T-helper 1 cell treated with Interleukin-12 subunit alpha and Interleukin-12 subunit beta and Interleukin-4 antibody, amounts not matched to agents 30 ng/mL and 1 ng/mL, for 36 hours (primary cell): ENCODE data around the gene NOTCH4. TPM values are rescaled to one million over a fixed set of nuclear protein-coding genes. Genes with fewer than 3 reads are reported as not detected.

Experiments used
- intact Hi-C: fragments of 100-400 bp; cut with micrococcal nuclease; formaldehyde crosslinking; loops from one replicate; pipeline ENCODE4 v1.15.1; 2024
- total RNA-seq: library from RNA; stranded (reverse); gene quantifications from 2 replicates; pipeline ENCODE4 v1.2.3, GENCODE V29; 2022

The NOTCH4 gene
- total RNA-seq, 1 donor from 2014 or later, result 0.25 TPM

DNA sequence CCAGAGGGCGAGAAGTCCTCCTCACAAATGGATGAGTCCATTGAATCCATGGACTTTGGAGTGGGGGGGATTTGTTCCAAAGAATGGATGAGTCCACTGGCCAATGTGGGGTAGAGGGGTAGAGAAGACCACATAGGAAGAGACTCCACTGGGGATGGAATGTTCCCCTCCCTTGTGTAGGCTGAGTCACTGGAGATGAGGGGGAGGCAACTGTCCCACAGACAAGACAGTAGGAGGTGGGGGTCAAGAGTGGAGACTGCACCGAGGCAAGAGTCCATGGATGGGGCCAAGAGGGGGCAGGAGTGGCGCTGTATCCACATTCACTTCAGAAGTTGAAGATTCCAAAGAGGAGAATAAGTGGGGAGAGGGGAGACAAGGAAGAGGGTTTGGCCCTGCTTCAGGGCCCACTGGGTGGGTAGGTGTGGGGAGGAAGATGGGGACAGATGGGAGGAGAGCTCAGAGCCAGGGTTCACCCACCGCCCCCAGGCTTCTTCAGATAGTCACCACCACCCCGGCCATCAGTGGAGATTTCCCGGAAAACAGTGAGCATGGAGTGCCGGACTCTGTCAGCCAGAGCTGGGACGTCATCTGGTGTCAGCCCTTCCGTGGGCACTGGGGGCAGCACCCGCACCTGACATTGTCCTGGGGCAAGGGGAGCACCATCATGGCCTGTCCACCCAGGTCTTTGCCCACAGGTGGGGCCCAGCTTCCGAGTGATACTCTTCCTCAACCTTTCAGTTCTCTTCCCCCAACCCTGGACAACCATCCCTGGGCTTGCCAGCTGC is 54.9 kb downstream of the NOTCH4 start:
- intact Hi-C loops, result no loop called here

DNA sequence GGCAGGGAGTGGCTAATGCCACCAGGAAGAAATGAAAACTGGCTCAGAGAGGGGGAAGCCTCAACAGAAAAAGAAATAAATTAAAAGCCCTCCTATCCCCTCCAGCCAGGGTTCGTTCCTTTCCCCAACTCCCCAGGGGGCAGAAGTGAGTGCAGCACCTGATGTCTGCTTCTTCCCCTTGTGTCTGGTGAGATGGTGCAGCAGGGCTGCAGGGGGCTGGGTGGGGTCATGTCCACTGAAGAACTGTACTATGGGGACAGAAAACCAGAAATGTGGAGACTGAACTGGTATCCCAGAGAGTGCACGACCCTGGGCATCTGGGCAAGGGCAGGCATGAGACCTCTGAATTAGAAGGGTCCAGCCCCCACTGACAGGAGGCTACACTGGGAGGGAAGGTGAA is 55.5 kb downstream of the NOTCH4 start:
- intact Hi-C loops, result no loop called here

DNA sequence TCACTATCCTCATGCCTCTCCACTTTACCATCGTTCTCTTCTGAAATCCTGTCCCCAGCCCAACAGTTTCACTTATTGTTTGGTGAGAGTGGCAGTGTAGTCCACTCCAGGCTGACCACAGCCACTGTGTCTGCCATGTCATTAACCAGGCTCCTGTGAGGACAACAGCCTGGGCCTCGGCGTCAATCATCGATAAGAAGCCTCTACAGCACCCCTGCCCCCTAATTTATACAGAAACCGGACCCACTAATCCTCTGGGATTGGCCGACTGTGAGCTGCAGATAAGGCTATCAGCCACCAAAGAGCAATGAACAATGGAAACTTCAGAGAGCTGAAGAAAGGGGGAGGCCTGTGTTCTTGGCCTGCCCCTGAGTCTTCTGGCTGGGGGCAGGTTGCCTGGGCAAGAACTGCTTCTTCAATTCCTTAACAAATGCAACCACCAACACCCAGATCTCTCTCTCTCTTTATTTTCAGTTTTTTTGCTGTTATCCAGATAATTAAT is 56.1 kb downstream of the NOTCH4 start:
- intact Hi-C loops, result no loop called here

DNA sequence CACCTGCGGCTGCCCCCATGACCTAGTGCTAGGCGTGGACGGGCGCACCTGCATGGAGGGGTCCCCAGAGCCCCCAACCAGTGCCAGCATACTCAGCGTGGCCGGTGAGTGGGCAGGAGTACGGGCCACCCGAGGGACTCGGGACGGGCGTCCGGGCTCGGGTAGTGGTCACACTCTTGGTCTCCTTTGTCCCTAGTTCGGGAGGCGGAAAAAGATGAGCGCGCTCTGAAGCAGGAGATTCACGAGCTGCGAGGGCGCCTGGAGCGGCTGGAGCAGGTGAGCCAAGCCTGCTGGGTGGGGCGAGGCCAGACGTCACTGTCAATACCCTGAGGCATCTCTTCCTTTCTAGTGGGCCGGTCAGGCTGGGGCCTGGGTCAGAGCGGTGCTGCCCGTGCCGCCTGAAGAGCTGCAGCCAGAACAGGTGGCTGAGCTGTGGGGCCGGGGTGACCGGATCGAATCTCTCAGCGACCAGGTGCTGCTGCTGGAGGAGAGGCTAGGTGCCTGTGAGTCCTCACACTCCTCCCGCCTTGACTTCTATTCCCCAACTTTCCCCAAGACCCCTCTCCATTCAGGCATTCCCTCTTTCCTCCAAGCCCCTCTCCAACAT is 56.6 kb downstream of the NOTCH4 start:
- intact Hi-C loops, result no loop called here

DNA sequence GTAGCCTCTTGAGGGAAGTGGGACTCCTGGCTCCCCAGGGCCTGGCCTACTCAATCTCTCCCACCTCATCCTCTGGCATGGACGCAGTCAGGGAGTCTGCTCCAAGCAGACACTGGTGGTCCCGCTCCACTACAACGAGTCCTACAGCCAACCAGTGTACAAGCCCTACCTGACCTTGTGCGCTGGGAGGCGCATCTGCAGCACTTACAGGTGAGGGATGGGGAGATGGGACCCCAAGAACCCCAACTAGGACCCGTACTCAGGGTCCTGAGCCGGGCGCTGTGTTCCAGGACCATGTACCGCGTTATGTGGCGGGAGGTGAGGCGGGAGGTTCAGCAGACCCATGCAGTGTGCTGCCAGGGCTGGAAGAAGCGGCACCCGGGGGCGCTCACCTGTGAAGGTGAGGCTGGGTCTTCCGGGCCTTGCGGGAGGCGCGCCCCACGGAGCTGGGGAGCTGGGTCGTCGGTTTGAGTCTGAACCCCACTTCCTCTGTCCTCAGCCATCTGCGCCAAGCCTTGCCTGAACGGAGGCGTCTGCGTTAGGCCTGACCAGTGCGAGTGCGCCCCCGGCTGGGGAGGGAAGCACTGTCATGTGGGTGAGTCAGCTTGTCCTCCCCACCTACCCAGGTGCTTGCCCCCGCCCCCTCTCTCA is 57.3 kb downstream of the NOTCH4 start:
- intact Hi-C loops, result no loop called here

DNA sequence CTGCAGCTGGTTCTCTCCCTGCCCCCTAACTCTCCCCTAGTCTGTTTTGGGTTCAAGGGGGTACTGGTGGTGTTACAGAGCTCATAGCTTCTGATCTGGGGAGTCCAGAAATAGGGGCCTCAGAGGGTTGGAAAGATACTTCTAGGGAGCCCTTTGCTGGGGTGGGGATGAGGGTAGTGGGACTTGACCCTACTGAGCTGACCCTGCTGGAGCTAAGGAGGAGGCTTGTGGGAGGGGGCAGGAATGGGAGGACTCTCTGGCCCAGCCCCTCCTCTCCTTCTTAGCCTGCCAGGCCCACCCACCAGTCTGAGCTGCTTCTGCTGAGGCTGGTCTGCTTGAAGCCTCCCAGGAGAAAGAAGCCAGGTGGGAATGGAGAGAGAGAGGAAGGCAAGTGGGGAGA is 59.6 kb downstream of the NOTCH4 start, which contains the start of gene EGFL8:
EGFL8 (plus strand) TSS at position 301 of the 400 bp plus-strand sequence. CDS start 1,571 bp downstream, outside the sequence.
- intact Hi-C loops, result no loop called here

DNA sequence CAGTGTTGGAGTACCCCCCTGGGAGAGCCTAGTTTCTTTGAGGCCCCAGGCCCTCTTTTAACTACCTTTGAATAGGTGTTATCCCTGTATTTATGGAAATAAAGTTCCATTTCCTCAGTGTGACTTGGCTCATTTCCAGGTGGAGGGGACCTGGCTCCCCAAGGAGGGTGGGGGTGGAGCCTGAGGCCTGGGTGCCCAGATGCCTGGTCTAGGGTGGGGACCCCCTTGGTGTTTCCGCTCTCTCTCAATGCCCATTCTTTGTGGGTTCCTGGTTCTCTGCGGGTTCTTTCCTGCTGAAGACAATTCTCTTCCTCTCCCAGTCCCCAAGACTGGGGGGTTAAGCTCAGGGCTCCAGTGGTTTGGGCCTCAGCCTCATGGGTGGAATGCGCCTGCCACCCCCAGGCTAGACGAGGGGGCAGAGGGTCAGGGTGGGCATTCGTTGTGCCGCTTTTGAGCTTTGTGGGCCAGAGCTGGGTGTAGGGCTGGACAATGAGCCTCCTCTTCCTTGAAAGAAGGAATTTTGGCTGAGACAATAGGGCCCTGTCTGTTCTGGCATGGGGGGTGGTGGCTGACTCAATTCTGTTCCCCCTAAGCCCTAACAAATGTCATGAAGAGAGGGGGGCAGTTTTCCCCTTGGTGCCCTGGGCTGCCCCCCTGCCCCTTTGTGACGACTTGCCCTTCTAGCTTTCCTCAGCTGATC is 60.2 kb downstream of the NOTCH4 start:
- intact Hi-C loops, result no loop called here

DNA sequence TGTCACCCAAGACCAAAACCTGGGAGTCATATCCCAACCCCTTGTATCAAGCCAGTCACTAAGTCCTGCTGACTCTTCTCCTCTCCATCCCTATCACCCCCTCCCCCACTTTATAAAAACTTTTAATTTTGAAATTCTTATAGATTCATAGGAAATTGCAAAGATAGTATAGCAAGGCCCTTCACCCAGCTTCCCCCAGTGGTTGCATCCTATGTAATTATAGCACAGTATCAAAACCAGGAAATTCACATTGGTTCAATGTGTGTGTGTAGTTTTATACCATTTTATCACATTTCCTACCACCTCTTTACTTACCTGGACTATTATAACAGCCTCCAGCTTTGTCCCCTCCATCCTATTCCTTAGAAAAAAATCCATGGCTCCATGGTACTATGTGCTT is 65.8 kb downstream of the NOTCH4 start:
- intact Hi-C loops, result no loop called here

DNA sequence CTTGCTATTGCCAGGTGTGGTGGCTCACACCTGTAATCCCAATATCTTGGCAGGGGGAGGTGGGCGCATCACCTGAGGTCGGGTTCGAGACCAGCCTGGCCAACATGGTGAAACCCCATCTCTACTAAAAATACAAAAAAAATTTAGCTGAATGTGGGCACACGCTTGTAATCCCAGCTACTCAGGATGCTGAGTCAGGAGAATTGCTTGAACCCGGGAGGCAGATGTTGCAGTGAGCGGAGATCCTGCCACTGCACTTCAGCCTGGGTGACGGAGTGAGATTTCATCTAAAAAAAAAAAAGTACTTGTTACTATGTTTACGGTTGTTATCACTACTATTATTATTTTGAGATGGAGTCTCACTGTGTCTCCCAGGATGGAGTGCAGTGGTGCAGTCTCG is 67.0 kb downstream of the NOTCH4 start:
- intact Hi-C loops, result no loop called here

DNA sequence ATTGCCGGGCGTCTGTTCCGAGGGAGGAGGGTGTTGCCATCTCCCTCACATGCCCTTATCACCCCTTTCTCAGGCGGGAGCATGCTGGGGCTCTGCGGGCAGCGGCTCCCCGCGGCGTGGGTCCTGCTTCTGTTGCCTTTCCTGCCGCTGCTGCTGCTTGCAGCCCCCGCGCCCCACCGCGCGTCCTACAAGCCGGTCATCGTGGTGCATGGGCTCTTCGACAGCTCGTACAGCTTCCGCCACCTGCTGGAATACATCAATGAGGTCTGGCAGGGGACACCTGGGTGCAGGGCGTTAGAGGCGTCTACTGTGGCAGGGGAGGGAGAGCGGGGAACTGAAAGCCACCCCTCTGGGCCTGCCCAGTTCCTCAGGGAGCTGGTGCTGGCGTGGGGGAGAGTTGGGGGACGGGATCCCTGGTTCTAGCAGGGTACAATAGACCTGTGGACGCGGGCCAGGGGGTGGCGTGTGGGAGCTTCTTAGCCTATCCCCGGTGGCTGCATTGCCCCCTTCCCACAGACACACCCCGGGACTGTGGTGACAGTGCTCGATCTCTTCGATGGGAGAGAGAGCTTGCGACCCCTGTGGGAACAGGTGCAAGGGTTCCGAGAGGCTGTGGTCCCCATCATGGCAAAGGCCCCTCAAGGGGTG is 69.2 kb downstream of the NOTCH4 start:
- intact Hi-C loops, result loop anchor here (1.0 kb wide), 6 partner anchors 24 to 106 kb away; partner anchors contain the start of genes FKBPL and RNF5

DNA sequence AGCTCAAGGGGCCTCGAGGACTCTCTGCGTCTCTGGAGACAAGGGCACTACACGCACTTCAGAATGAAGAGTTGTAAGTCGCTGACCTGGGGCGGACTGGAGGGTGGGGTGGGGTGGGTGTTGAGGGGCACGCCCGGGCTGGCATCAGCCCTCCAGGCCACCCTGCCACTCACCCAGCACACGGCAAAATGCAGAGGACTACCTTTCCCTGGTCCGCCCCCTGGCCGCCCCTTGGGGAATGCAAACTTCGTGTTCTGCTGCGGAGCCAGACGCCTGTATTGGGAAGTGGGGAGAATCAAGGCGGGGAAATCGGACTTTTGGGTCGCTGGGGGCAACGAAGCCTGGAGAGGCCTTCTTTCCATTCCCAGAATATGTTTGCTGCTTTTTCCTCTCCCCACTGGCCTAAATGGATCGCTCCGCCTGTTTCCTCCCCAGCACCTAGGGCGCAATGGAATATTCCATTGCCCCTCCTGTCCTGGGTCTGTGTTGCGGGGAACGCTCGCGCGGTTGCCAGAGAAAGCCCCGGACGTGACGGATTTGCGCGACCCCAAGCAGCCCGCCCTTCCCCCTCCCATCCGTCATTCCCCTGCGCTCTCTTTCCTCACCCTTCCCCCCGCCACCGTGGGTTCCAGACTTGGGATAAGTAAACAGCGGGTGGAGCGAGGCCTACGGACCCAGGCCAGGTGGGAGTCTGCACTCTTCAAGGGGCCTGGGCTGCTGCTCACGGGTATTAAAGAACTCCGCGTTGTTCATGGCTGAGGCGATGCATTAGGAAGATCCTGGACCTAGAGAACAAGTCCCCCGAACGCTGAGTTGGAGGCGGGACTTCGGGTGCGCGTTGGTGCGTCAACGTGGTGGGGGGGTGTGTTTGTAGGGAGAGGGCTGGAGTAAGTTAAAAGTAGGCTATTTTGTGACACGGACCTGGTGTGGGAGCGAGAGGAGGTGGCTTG is 70.0 kb downstream of the NOTCH4 start, which contains the start of gene PPT2:
PPT2 (plus strand) TSS at position 578 of the 950 bp plus-strand sequence. CDS start 454 bp downstream, outside the sequence.
- intact Hi-C loops, result loop anchor here (1.0 kb wide), 6 partner anchors 24 to 106 kb away; partner anchors contain the start of genes FKBPL and RNF5

DNA sequence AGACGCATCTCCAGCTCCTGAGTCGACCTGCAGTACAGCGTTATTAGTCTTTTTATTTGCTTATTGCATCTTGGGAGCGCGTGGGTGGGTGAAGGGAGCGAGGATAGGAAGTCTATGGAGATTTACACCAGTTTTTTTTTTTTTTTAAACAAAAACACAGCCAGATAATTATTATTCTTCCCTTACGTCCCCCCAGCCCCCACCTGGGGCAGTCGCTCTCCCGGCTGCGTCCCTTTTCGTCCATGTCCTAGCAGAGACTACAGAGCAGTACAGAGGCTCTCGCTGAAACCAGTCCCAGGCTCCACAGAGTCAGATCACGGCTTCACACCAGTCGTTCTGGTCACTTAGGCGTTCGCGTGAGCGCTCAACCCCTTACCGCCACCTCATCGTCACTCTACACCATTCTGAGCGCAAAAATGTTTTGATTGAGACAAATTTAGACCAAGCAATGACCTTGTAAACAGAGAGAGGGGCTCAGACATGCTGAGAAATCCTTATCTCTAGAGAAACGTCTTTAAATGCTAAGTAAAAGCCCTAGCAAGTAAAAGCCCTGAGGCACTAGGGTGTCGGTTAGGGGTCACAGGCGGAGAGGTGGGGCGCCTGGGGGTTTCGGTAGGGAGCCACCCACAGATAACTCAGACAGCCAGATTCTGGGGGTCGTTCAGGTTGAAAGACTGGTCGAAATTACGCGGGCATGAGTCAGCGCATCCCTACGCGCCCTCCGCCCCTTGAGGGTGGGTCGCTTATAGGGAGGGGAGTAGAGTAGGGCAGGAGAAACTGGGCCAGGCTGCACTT is 70.9 kb downstream of the NOTCH4 start:
- intact Hi-C loops, result no loop called here

DNA sequence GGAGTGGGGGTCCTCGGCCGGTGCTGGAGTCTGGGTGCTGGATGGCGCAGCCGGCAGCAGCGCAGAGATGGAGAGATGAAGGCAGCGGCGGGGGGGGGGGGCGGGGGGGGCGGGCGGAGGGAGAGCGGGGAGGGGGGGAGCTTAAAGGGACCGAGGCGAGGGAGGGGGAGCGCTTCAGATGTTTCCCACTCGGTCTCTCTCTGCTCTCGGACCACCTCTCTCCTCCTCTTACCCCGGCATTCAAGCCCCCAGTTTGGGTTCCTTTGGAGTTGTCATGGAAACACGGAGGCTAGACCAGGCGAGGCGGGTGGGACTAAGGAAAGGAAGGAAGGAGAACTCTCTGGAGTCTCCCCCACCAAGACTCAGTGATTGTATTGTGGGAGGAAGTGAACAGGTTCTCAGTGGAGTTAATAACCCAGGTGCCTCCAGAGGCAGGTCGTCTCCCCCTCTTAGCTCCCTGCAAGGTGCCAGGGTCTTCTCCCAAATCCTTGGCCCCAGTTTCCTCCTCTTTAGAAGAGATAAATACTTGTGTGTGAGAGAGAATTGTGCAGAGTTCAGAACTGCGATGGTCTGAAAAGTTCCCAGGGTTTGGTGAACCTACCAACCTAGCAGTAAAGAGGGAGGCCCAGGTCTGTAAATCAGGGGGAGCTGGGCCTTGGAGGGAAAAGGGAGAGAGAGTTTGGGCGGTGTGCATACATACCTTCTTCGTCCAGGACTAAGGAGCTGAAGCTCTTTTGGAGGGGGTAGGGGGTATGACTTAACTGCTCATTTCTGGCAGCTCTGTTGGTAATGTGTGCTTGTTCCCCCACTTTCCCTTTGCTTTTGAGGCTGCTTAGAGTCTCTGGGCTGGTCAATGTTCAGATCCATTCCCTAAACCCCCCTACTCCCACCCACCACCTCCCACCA is 71.8 kb downstream of the NOTCH4 start, which contains the start of gene PRRT1:
PRRT1 (minus strand) TSS at position 77 of the 906 bp plus-strand sequence. CDS start 112 bp downstream, outside the sequence.
- intact Hi-C loops, result no loop called here

DNA sequence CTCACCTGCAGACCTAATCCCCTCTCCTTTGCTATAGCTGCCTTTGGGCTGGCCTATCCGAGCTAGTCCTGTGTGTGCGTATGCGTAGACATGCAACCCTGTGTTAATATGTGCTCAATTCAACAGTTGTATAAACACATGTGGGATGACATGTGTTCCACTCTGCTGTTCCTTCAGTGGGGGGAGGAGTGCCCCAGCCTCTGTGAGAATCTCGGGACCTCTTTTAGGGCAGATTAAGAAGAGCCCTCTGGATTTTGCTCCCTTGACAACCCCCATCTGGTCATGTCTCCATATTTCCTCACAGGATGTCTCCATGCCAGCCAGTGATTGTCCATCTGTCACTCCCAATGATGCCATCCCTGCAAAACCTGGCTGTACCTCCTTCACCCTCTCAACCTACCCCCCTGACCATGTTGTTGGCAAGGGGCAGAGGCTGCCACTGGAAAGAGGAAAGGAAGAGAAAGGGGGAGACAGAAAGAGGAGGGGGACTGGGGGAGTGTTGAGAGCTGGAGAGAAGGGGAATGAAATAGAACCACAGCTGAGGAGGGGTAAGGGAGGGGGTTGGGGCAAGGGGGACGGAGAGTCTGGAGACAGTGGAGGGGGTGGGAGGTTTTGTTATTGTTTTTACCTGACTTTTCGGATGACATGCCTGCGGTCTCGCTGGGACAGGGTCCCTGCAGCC is 72.5 kb downstream of the NOTCH4 start:
- intact Hi-C loops, result no loop called here

DNA sequence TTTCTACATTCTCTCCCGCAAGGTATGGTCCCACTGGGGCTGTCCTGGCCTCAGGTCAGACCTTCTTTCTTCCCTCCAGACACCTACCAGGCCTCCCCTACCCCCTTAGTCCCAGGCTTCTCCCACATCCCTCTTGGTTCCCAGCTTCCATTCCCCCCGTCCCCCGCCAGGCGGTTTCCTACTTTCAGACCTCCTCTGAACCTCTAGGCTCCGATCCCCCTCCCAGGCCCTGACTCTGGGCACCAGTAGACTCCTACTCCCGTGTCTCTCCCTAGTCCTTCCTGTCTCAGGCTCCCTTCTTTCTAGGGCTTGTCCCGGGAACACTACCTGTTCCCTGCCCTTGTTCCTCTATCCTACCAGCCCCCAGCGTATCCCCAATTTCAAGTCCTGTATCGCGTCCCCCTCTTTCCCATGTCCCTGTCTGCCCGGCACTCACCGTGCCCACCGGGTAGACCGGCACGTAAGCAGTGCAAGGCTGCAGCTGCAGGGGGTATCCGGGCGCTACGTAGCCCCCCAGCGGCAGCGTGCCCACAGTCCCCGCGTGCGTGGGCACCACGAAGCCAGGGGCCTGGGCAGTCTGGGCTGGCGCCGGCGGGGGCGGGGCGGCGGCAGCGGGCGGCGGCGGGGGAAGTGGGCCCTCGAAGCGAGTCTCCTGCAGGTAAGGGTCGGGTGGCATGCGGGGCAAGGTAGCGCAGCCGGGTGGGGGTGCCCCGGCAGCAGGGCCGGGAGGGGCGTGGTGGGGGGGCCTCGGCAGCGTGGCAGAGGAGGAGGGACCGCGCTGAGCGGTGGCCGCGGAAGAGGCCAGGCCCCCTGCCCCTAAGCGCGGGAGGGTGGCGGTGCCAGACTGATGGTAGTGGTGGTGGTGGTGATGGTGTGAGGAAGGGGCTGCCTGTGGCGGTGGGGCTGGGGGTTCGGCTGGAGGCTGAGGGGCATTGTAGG is 73.7 kb downstream of the NOTCH4 start:
- intact Hi-C loops, result no loop called here
